HG03108 (cell line): ENCODE data around the gene UBL5.

Source experiments
- ATAC-seq: cut with Tn5 transposase; IDR thresholded peaks from one replicate; pipeline ENCODE4 v1.9.1; 2021; ENCODE audit warnings: moderate library complexity; ENCODE audit not compliant: unreplicated experiment

UBL5 gene

GRCh38 chr19:9849791-9850190 lies 22.1 kb downstream of the UBL5 start:
- ATAC-seq = no peak

GRCh38 chr19:9850235-9850959 lies 22.7 kb downstream of the UBL5 start:
- no peak for ATAC-seq

DNA sequence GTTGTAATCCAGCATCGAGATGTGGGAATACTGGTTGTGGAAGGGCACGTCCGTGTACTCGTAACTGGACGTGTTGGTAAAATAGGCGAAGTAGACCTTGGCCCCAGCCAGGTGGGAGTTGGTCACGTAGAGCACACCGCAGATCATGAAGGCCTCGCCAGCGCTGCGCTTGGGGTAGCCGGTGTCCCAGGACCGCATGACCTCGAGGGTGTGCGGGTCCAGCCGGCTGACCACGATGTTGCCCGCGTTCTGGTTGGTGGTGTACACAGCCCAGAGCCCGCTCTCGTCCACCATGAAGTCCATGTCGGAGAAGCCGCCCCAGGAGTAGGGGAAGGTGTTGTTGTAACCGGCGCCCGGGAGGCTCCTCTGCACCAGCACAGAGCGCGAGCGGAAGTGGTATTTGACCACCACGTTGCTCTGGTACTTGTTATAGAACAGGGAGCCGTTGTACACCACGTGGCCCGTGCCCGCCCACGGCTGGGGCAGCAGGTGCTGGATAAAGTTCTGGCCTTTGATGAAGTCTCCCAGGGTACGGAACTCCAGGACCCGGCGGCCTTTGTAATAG lies 26.6 kb downstream of the UBL5 start:
- no peak for ATAC-seq

- no peak for ATAC-seq
Observed at GRCh38 chr19:9856609-9857008, 28.9 kb downstream of the UBL5 start.

DNA sequence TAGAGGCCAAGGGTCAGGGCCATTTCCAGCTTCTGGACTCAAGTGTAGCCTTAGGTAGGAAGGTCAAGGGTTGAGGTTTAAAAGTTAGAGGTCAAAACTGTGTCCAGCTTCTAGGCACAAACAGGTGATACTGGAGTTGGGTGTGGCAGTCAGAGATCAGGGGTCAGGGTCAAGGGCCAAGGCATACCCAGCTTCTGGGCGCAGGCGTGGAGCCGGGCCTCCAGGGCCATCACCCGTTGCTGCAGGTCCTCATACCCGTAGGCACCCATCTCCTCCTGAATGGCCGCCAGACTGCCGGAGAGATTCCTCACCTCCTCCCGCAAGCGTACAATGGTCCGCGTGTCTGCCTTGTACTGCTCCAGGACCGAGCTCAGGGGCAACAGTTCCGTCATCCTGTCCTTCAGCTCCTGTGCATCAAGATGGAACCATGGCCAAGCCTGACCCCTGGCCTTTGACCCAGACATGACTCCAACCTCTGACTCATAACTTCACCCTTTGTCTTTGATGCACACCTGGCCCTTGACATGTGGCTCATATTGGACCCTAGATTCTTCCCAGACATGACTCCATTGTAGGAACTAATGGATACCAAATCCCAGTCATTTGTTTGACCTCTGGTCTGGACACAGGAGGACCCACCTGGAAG lies 29.5 kb downstream of the UBL5 start:
- ATAC-seq = no peak

GRCh38 chr19:9857920-9858746 lies 30.4 kb downstream of the UBL5 start:
- no peak for ATAC-seq

DNA sequence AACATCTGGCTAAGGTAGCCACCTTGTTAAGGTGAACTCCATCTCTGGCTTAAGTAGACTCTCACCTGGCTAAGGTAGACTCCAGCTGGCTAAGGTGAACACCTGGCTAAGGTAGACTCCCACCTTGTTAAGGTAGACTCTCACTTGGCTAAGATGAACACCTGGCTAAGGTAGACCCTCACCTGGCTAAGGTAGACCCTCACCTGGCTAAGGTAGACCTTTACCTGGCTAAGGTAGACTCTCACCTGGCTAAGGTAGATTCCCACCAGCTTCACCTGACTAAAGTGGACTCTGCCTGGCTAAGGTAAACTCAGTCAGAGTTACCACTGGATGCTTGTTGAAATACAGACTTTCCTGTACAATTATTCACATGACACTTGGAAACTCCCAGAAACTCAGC lies 31.0 kb downstream of the UBL5 start:
- no peak for ATAC-seq

DNA sequence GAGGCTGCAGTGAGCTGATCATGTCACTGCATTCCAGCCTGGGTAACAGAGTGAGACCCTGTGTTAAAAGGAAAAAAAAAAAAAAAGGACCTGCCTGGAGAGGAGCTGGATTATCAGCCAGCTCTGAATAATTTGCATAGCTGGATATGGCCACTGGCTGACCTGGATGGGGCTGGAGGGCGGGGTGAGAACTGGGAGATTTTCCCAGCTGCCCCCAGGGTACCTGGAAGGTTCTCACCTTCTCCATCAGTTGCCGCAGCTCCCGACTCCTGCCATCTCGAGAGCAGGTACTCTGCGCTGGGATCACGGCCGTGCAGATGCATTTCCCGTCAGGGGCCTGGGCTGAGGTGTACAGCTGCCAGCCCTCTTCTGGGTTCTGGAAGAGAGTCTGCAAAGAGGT lies 32.7 kb downstream of the UBL5 start:
- ATAC-seq = no peak

GRCh38 chr19:9861503-9861902 lies 33.8 kb downstream of the UBL5 start:
- no peak for ATAC-seq

DNA sequence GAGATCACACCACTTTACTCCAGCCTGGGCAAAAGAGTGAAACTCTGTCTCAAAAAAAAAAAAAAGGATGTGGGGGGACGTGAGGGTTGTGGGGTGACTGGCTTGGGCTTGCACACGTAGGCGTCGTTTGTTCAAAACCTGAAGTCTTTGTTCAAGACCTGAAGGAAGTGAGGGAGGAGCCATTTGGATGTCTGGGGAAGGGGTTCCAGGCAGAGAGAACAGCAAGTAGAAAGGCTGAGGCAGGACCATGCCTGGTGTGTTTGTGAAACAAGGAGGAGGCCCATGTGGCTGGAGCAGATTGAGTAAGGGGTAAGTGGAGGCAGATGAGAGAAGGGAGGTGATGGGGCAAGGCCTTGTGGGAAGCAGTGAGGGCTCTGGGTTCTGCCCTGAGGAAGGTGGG lies 35.2 kb downstream of the UBL5 start:
- ATAC-seq = no peak

GRCh38 chr19:9863759-9864158 lies 36.0 kb downstream of the UBL5 start:
- ATAC-seq = no peak

GRCh38 chr19:9865732-9866501 lies 38.2 kb downstream of the UBL5 start:
- no peak for ATAC-seq

DNA sequence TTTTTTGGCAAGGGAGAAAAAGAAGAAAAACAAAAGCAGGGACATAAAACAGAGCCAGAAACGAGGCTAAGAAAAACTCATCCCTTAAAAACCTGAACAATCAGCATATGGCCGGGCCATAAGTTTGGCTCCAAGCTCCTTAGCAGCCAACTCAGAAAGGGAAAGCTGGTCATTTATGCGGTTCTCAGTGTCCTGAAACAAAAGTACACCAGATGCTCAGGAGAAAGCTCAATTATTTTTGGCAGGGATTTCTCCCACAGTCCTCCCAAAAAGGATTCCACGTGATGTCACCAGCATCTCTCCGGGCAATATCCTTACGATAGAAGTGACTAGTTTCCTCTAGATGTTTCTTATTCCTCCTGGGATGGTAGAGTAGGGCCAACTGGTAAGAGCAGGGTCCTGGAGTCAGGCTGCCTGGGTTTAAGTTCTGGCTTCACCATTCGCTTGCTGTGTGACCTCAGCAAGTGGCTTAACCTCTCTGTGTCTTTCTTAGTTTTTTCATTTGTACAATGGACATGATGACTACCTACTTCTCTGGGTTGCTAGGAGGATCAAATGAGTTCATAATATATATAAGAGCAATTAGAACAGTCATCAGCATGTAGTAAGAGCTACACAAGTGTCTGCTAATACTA lies 41.4 kb downstream of the UBL5 start:
- no peak for ATAC-seq

- no peak for ATAC-seq
Observed at GRCh38 chr19:9871626-9872338, 44.1 kb downstream of the UBL5 start.

GRCh38 chr19:9872618-9873242 lies 45.0 kb downstream of the UBL5 start:
- ATAC-seq = no peak

DNA sequence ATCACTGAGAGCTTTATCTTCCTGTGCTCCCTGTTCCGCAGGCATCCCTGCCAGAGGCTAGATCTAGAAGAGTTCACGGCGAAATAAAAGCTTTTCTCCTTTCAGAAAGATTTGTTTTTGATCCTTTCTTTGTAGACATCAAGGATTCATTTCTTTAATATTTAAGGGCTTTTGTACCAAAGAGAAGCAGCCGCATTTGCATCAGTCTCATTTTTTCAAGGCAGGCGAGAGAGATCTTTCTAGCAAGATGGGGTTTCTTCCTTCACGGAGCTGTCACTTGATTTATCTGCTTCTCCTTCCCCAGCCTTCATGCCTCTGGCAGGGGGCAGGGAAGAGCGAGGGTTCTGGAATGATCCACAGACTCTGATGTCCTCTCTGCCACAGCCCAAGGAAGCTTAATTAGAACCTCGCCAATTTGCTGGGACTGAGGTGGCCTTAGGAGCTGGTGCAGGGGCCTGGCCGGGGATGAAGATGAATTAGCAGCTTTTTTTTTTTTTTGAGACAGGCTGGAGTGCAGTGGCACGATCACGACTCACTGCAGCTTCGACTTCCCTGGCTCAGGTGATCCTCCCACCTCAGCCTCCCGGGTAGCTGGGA lies 47.4 kb downstream of the UBL5 start:
- no peak for ATAC-seq

DNA sequence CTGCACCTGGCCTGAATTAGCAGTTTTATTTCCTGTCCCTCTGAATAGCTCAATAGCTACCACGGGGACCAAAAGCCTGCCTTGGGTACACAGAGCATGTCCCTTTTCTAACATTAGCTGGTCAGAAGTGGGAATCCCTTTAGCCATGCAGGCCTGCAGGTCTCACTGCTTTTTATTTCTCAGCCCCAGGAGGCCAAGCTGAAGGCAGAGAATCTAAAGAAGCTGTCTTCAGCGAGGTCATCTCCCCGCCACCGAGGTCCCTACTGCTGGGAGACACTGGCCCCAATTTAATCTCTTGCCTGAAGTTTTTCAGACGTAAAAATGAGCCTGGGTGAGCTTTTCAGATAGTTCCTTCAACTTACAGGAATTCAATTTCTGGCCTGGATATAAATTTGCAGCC lies 48.1 kb downstream of the UBL5 start:
- no peak for ATAC-seq

DNA sequence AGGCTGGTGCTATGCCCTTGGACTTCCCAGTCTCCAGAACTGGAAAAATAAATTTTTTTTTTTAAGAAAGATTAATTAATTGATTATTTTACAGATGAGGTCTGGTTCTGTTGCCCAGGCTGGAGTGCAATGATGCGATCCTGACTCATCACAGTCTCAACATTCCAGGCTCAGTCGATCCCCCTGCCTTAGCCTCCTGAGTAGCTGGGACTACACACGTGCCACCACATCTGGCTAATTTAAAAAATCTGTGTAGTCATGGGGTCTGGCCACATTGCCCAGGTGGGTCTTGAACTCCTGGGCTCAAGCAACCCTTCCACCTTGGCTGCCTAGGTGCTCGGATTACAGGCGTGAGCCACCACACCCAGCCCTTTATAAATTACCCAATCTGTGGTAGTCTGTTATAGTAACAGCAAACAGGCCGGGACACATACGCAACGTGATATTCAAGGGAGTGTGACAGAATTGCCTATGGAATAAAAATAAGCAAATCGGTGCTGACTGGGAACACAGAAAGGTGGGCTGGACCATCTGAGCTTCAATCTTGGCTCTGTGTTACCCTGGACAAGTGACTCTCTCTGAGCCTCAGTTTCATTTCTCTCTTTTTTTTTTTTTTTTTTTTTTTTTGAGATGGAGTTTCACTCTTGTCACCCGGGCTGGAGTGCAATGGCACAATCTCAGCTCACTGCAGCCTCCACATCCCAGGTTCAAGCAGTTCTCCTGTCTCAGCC lies 50.2 kb downstream of the UBL5 start:
- ATAC-seq = no peak
